Endodermal cell (in vitro differentiated cells): ENCODE measurements around the gene PI4KB. TPM values are rescaled to one million over a fixed set of nuclear protein-coding genes. Genes with fewer than 3 reads are reported as not detected.
"Not testable (repeated sequence)": the region's sequence is repeated elsewhere in the genome, so short reads cannot be mapped to it uniquely, and the experiment has no call there.

ENCODE experiments used
- DNase-seq: peaks from one replicate; pipeline ENCODE4 v3.0.0-alpha.2; 2017
- H3K27ac ChIP-seq: 2 replicates; pipeline ENCODE4 v1.5.1; 2013; ENCODE audit warnings: mild to moderate bottlenecking, low read depth, low read length, moderate library complexity
- H3K27me3 ChIP-seq: 2 replicates; pipeline ENCODE4 v1.6.1; 2013; ENCODE audit warnings: mild to moderate bottlenecking, low read length, moderate library complexity; ENCODE audit not compliant: insufficient read depth, control insufficient read depth, poor library complexity, severe bottlenecking
- H3K36me3 ChIP-seq: 2 replicates; pipeline ENCODE4 v1.7.0; 2013; ENCODE audit warnings: mild to moderate bottlenecking, low read length, moderate library complexity; ENCODE audit not compliant: control insufficient read depth, insufficient read depth
- H3K4me1 ChIP-seq: one replicate; pipeline ENCODE4 v1.7.0; 2013; ENCODE audit warnings: low read length; ENCODE audit not compliant: control insufficient read depth, insufficient read depth
- H3K4me3 ChIP-seq: 2 replicates; pipeline ENCODE4 v1.5.1; 2013; ENCODE audit warnings: mild to moderate bottlenecking, low read length, moderate library complexity
- H3K9ac ChIP-seq: 2 replicates; pipeline ENCODE4 v1.6.1; 2013; ENCODE audit warnings: mild to moderate bottlenecking, low read length, moderate library complexity; ENCODE audit not compliant: poor library complexity, severe bottlenecking; ENCODE audit errors: extremely low read depth
- H3K9me3 ChIP-seq: 2 replicates; pipeline ENCODE4 v1.6.1; 2013; ENCODE audit warnings: mild to moderate bottlenecking, low read length, moderate library complexity; ENCODE audit not compliant: control insufficient read depth
- H3K27ac Mint-ChIP-seq: 2 replicates; pipeline ENCODE4 v1.8.0; 2020; ENCODE audit warnings: mixed read lengths
- H3K27me3 Mint-ChIP-seq: 2 replicates; pipeline ENCODE4 v1.8.0; 2021; ENCODE audit warnings: mild to moderate bottlenecking, mixed read lengths; ENCODE audit not compliant: insufficient read depth
- H3K36me3 Mint-ChIP-seq: 2 replicates; pipeline ENCODE4 v1.8.0; 2020; ENCODE audit warnings: low read depth, mixed read lengths
- H3K4me1 Mint-ChIP-seq: 2 replicates; pipeline ENCODE4 v1.8.0; 2020; ENCODE audit warnings: mixed read lengths
- H3K4me3 Mint-ChIP-seq: 2 replicates; pipeline ENCODE4 v1.8.0; 2020; ENCODE audit warnings: mild to moderate bottlenecking, moderate library complexity, mixed read lengths
- H3K9me3 Mint-ChIP-seq: 2 replicates; pipeline ENCODE4 v1.8.0; 2020; ENCODE audit warnings: mild to moderate bottlenecking, mixed read lengths
- CTCF ChIP-seq: fragments of 200-600 bp; sonication (generic); conservative IDR thresholded peaks from 2 replicates; pipeline ENCODE4 v1.5.0; 2021; ENCODE audit warnings: antibody characterized with exemption, mild to moderate bottlenecking
- WGBS, 2 experiments: methylation state at CpG; one replicate each; pipeline versions ENCODE4 v1.1.5 to v1.1.7; 2013; ENCODE audit warnings: missing lambda C conversion rate in 2 of 2, mixed read lengths in 1 of 2; ENCODE audit not compliant: insufficient coverage in 1 of 2, insufficient read length in 1 of 2; 5-methylcytosine and 5-hydroxymethylcytosine counted together
- total RNA-seq, 2 donors: library from RNA; stranded (reverse); fragmentation: NEBNext Ultra II Directional in 1 of 2; extraction: Animal tissue kit (Norgen Biotek cat#: 25700) in 1 of 2; gene quantifications; 2 replicates in 1 of 2; 3 replicates in 1 of 2; pipeline ENCODE4 v1.2.1, GENCODE V29; 2021

The PI4KB gene
- total RNA-seq, 2 donors from 2014 or later = 34.3 to 37.5 TPM

DNA sequence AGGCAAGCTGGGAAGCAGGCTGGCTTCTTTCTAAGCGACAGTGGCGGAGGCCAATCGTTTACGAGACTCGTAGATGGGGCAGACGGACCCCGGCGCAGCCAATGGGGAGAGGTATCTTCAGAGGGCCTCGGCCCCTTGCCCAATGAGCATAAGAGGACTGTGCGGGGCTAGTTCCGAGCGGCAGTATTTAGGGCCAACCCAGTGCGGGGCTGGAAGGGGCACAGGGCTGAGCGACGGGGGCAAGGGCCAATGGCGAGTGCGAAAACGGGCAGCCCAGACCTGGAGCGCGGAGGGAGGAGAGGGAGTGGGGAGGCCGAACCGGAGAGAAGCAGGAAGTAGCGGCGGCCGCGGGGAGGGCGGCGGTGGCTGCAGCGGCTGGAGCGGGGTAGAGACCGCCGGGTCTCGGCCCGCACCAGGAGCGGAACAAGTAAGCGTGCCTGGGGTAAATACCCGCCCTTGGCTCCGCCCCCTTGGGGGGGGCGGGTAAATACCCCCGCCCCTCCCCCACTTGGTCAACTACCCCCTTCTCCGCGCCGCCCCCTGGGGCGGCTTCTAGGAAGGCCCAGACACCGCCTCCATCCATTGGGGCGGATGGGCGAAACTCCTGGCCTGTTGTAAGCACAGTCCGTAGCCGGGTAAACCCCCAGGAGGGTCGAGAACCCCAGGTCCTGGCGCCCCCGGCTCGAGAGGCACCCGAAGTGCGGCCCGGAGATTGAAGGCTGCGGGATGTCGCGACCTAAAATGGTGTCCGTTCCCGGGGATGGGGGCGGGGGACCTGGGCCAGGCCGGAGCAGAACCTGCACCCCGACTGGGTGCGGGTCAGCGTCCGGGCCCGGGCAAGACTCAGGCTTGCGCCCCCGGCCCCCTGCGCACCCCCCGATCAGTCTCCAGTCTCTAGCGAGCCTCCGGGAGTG, 45.0 kb downstream of the PI4KB start, which contains the start of gene ZNF687:
ZNF687 (plus strand) TSS at position 331 of the 914 bp plus-strand sequence. CDS start 3,993 bp downstream, outside the sequence.
- Histone ChIP-seq H3K4me3 (peak within 1 kb of the TSS; percentile 93), H3K9me3 (no peaks in the 10 kb centered on the region), H3K4me1 (peaks cover 4% of the 10 kb centered on the region), H3K27ac (peak within 1 kb of the TSS; percentile 96), H3K36me3 (peaks cover 21% of the 10 kb centered on the region), H3K27me3 (no peaks in the 10 kb centered on the region), H3K9ac (peak within 1 kb of the TSS; percentile 93)
- Mint-ChIP-seq H3K4me1 (peaks cover 13% of the 10 kb centered on the region), H3K27me3 (peaks cover 6% of the 10 kb centered on the region), H3K36me3 (peaks cover 18% of the 10 kb centered on the region), H3K4me3 (peak within 1 kb of the TSS; percentile 92), H3K9me3 (no peaks in the 10 kb centered on the region), H3K27ac (peak within 1 kb of the TSS; percentile 100)
- 0% methylated on average over 25 to 73 of the region's 74 CpGs for WGBS, 2 experiments
- peak; percentile 100 for DNase-seq
- TF ChIP-seq CTCF = no peak

- Histone ChIP-seq H3K27ac (peak overlapping the region; percentile 96), H3K36me3 (peaks cover 13% of the 10 kb centered on the region), H3K9ac (peak overlapping the region; percentile 93), H3K27me3 (no peaks in the 10 kb centered on the region), H3K4me1 (peaks cover 4% of the 10 kb centered on the region), H3K9me3 (no peaks in the 10 kb centered on the region), H3K4me3 (peak overlapping the region; percentile 93)
- Mint-ChIP-seq H3K4me3 (peak overlapping the region; percentile 92), H3K9me3 (no peaks in the 10 kb centered on the region), H3K27me3 (peaks cover 12% of the 10 kb centered on the region), H3K4me1 (peaks cover 13% of the 10 kb centered on the region), H3K36me3 (peaks cover 12% of the 10 kb centered on the region), H3K27ac (peak overlapping the region; percentile 100)
- DNase-seq = peak; percentile 98
- TF ChIP-seq CTCF = peak; percentile 27
- 0 to 1% methylated on average over 16 to 47 of the region's 48 CpGs for WGBS, 2 experiments
Observed at GRCh38 chr1:151281225-151281968, 45.8 kb downstream of the PI4KB start.

DNA sequence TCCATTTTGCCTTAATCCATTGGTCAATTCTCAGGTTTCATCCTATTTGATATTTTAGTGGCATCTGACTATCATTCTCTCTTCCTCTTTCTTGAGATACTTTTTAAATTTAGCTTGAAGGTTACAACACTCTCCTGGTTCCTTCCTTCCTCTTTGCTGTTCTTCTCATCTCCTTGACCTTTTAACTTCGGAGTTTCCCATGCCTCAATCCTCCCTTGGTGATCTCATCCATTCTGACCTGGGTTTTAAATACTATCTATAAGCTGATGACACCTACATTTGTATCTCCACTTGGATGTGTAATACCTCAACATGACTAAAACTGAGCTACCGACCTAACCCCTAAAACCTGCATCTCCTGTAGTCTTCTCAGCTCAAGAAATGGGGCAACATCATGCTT, 50.0 kb downstream of the PI4KB start:
- Mint-ChIP-seq H3K9me3 (no peaks in the 10 kb centered on the region), H3K27ac (no peak overlapping the region), H3K4me3 (no peak overlapping the region), H3K27me3 (peaks cover 12% of the 10 kb centered on the region), H3K4me1 (no peaks in the 10 kb centered on the region), H3K36me3 (peaks cover 7% of the 10 kb centered on the region)
- Histone ChIP-seq H3K9me3 (no peaks in the 10 kb centered on the region), H3K27me3 (no peaks in the 10 kb centered on the region), H3K4me1 (no peaks in the 10 kb centered on the region), H3K9ac (no peak overlapping the region), H3K4me3 (no peak overlapping the region), H3K36me3 (peaks cover 3% of the 10 kb centered on the region), H3K27ac (no peak overlapping the region)
- 80 to 93% methylated on average over 2 of the region's 2 CpGs for WGBS, 2 experiments
- no peak for DNase-seq
- TF ChIP-seq CTCF = no peak

- not testable (repeated sequence) for H3K4me3 ChIP-seq, H3K27ac ChIP-seq, H3K4me1 Mint-ChIP-seq, H3K36me3 ChIP-seq, H3K27me3 ChIP-seq, H3K9ac ChIP-seq, H3K9me3 Mint-ChIP-seq, H3K4me3 Mint-ChIP-seq, H3K9me3 ChIP-seq, DNase-seq, H3K27ac Mint-ChIP-seq, H3K4me1 ChIP-seq
- Mint-ChIP-seq H3K36me3 (peaks cover 15% of the 10 kb centered on the region), H3K27me3 (peaks cover 12% of the 10 kb centered on the region)
- WGBS, 2 experiments = 95 to 100% methylated on average over 2 to 5 of the region's 5 CpGs
Observed at GRCh38 chr1:151275341-151275740, 51.9 kb downstream of the PI4KB start.
